Testis (tissue), 2 donors: ENCODE data around the gene ARHGAP12.

Experiments
- POLR2A ChIP-seq: fragments of 450-650 bp; IDR thresholded peaks from one replicate; pipeline ENCODE4 v1.6.1; 2017; ENCODE audit warnings: antibody characterized with exemption, mild to moderate bottlenecking, moderate library complexity
- TF ChIP-seq, protein P1 (sequence below), 3 experiments: fragments of 450-650 bp in 2 of 3; fragments of 200-600 bp in 1 of 3; sonication (generic) in 1 of 3; IDR thresholded peaks; one replicate each; pipeline ENCODE4 v1.5.1; 2016 to 2019; ENCODE audit warnings: antibody characterized with exemption in 3 of 3, mild to moderate bottlenecking in 2 of 3, moderate library complexity in 1 of 3

DNA sequence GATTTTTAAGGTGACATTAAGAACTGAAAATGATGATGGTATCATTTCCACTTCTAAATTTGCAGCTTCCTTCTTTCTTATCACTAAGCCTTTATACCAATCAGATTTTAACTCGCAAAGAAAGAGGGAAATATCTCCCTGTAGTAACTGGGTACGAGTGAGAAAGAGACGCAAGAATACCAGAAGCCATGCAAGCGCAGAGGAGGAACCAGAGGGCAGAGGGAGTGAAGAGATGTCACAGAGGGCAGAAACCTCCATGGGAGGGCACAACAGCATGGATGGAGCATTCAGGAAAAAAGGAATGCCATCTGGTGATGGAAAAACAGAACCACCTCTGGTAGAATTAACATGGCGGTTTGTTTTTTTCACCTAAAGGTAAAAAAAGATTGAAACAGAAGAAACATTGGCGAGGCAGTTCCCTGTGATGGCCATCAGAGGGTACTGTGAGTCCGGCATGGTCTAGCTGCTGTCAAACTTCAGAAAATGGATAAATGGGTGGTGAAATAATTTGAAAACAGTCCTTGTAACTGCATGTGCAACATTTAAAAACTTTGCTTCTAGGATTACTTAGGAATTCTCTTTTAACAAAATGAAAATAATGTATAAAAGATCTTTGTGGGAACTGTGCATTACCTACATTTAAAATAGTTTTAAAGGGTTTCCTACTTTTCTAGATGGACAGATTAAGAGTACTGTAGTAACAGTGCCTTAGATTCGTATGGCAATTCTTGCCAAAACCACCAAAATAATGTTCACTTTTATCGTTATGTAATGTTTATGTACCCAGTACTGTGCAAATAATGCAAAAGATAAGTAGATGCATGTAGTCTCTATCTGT lies 91.8 kb downstream of the ARHGAP12 start:
- TF ChIP-seq, protein P1, sequence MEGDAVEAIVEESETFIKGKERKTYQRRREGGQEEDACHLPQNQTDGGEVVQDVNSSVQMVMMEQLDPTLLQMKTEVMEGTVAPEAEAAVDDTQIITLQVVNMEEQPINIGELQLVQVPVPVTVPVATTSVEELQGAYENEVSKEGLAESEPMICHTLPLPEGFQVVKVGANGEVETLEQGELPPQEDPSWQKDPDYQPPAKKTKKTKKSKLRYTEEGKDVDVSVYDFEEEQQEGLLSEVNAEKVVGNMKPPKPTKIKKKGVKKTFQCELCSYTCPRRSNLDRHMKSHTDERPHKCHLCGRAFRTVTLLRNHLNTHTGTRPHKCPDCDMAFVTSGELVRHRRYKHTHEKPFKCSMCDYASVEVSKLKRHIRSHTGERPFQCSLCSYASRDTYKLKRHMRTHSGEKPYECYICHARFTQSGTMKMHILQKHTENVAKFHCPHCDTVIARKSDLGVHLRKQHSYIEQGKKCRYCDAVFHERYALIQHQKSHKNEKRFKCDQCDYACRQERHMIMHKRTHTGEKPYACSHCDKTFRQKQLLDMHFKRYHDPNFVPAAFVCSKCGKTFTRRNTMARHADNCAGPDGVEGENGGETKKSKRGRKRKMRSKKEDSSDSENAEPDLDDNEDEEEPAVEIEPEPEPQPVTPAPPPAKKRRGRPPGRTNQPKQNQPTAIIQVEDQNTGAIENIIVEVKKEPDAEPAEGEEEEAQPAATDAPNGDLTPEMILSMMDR (IDR thresholded peaks at IDR 0.05): peak; percentile 17 to 64 (median 32)
- no peak for TF ChIP-seq POLR2A
